Astrocyte of the cerebellum (primary cell): ENCODE results near the gene SVEP1.

ENCODE experiments used
- DNase-seq: peaks from one replicate; pipeline ENCODE4 v3.0.0-alpha.2; 2011; ENCODE audit warnings: low read depth
- H3K4me3 ChIP-seq: 2 replicates; pipeline ENCODE4 v1.5.1; 2011; ENCODE audit warnings: mild to moderate bottlenecking, low read depth, low read length, moderate library complexity
- in situ Hi-C: cut with HindIII; loops from 2 replicates; pipeline ENCODE4 v1.10.0; 2017; ENCODE audit warnings: low sequenced_read_pairs
- TF ChIP-seq, protein P1 (sequence below): IDR thresholded peaks from 2 replicates; pipeline ENCODE4 v1.5.1; 2012; ENCODE audit warnings: low read length, low read depth, moderate library complexity, mild to moderate bottlenecking; ENCODE audit errors: missing control alignments

Gene SVEP1

DNA sequence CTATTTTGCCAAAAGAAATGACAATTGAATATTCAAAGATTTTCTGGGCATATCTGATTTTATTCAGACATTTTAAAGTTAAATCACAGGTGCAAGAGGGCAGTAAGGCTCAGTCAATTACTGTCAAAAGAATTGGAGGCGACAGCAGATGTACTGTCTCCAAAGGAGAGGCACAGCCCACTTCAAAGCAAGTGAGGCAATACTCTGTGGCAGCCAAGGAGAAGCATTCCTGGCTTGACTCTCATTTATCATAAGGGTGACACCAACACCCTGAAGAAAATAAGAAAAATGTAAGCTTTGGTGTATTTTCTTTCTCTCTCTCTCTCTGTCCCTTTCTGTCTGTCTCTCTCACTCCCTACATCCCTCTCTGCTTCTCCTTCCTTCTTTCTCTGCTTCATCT is 93.3 kb downstream of the SVEP1 start:
- in situ Hi-C loops, result no loop called here
- DNase-seq, result no peak
- TF ChIP-seq, protein P1, sequence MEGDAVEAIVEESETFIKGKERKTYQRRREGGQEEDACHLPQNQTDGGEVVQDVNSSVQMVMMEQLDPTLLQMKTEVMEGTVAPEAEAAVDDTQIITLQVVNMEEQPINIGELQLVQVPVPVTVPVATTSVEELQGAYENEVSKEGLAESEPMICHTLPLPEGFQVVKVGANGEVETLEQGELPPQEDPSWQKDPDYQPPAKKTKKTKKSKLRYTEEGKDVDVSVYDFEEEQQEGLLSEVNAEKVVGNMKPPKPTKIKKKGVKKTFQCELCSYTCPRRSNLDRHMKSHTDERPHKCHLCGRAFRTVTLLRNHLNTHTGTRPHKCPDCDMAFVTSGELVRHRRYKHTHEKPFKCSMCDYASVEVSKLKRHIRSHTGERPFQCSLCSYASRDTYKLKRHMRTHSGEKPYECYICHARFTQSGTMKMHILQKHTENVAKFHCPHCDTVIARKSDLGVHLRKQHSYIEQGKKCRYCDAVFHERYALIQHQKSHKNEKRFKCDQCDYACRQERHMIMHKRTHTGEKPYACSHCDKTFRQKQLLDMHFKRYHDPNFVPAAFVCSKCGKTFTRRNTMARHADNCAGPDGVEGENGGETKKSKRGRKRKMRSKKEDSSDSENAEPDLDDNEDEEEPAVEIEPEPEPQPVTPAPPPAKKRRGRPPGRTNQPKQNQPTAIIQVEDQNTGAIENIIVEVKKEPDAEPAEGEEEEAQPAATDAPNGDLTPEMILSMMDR, result no peak
- H3K4me3 ChIP-seq, result no peak overlapping the region

- H3K4me3 ChIP-seq, result no peak overlapping the region
- in situ Hi-C loops, result no loop called here
- TF ChIP-seq, protein P1, result no peak
Observed at GRCh38 chr9:110479481-110479880, 100.1 kb downstream of the SVEP1 start.

DNA sequence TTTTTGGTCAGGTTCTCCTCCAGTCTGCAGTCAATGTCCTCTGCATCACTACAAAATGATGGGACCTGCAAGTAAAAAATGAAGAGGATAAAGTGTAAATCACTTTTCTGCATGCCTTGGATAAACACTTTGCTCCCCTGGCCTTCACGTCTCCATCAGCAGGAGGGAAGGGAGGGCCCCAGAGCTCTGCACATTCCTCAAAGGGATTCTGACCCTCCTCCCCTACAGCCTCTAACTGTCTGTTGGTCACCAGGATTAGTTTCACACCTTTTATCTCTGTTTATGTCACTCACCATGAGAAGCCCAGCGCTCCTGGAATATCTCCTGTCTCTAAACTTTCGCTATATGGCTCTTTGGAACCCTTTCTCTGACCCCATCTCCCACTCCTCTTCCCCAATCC is 103.3 kb downstream of the SVEP1 start:
- H3K4me3 ChIP-seq, result no peak overlapping the region
- TF ChIP-seq, protein P1, result no peak
- in situ Hi-C loops, result no loop called here
- no peak for DNase-seq

More at GRCh38 chr9:110479481-110479880, 100.1 kb downstream of the SVEP1 start:
- no peak for DNase-seq

GRCh38 chr9:110472111-110472510 is 107.4 kb downstream of the SVEP1 start:
- no peak overlapping the region for H3K4me3 ChIP-seq
- in situ Hi-C loops, result no loop called here
- TF ChIP-seq, protein P1, result no peak
- DNase-seq, result no peak

DNA sequence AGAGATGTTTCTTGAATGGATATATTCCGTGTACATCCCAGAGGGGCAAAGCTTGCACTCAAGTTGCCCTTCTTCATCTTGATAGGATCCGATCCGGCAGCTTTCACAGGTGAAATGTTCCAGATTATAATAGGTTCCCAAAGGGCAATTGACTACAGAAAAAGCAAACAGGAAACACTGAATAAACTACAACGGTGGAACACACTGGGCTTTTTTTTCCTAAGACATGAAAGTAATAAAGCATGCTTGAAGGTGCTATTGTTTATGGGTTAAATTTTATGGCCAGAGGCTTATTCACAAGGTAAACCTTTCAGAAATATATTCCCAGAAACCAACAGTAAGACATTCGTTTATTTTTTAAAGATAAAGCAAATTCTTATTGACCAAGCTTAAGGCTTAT is 110.6 kb downstream of the SVEP1 start:
- in situ Hi-C loops, result no loop called here

DNA sequence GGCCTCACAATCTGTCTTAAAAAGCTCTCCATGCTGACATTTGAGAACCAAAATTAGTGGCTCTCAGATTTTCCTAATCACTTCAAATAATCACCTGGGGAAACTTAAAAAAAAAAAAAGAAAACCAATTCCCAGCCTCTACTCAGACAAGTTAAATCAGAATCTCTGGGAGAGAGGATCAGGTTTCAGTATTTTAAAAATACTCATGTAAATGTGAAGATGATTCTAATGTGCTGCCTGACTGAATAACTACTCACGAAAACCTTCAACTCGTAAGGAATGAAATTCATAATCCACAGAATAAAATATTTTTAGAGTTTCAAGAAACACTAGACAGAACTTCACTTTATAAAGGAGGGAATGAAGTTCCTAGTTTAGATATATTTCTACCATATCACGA is 114.4 kb downstream of the SVEP1 start:
- TF ChIP-seq, protein P1, result no peak
- in situ Hi-C loops, result no loop called here
- no peak overlapping the region for H3K4me3 ChIP-seq
- no peak for DNase-seq

More for the DNA sequence above, 110.6 kb downstream of the SVEP1 start:
- TF ChIP-seq, protein P1, result no peak
- no peak overlapping the region for H3K4me3 ChIP-seq
- no peak for DNase-seq

DNA sequence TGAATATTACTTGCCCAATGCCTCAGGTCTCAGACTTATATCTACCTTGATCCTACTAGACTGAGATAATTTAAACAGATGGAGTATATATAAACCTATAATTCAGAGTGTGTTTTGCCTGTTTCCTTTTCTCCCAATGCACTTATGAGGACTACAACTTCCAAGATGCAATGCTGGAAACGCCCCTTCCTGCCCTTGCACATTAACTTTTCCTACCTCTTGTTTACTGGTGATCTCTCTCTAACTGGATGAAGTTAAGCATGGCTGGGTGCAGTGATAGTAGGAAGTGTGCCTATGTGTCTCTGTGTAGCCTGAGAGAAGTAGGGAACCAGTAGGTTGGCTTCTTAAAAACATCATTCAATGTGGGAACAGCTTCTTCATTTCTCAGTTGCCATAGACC is 115.2 kb downstream of the SVEP1 start:
- H3K4me3 ChIP-seq, result no peak overlapping the region
- DNase-seq, result no peak
- TF ChIP-seq, protein P1, result no peak
- in situ Hi-C loops, result no loop called here
